Measurements from ENCODE around the gene CFAP58. TPM values are rescaled to one million over a fixed set of nuclear protein-coding genes. Genes with fewer than 3 reads are reported as not detected.

Gene CFAP58
- total RNA-seq, 2 experiments from 2014 or later = 0.45 to 0.58 TPM

DNA sequence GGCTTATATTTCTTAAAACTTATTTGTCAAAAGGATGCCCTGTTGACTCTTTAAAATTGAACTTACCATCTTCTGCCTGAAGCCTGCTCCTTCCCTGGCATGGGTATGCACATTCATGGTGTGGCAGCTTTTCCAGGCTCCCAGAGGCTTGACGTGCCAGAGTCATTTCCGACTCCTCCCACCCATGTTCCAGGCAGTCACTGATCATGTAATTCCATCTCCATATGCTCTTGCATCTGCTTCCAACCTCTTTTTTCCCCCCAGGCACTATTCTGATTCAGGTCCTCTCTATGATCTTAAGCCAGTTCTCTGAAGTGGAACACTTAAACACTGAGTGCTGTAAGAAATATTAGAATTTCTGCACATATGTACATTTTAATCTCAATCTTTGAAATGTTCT is 82.2 kb downstream of the CFAP58 start:
- H3K27ac Mint-ChIP-seq = no peak overlapping the region
- no peaks in the 10 kb centered on the region for H3K36me3 Mint-ChIP-seq (ENCODE audit: low read depth)
- CTCF ChIA-PET = no interaction called here
- no peaks in the 10 kb centered on the region for H3K9me3 Mint-ChIP-seq
- H3K4me1 Mint-ChIP-seq = no peaks in the 10 kb centered on the region
- no peak for DNase-seq
- POLR2A ChIA-PET = no interaction called here
- no peak overlapping the region for H3K4me3 Mint-ChIP-seq
- H3K27me3 Mint-ChIP-seq = peaks cover 17% of the 10 kb centered on the region

DNA sequence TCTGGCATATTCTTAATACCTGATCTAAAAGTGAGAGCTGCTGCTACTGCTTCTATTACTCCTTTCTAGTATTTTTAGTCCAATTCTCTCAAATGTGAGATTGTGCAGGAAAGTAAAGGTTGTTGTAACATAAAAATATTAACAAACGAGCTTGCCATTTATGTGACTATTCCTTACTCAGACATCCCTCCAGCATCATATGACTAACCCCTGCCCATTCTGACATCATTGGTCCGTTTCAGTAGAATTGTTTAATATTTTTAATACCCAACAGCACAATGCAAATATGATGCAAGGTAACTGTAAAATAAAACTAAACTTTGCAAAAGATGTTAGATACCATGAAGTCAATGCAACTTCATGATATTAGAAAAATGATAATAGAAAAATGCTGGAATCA is 83.6 kb downstream of the CFAP58 start:
- no peak overlapping the region for H3K4me3 Mint-ChIP-seq
- ChIA-PET POLR2A (no interaction called here), CTCF (no interaction called here)
- no peaks in the 10 kb centered on the region for H3K4me1 Mint-ChIP-seq
- H3K9me3 Mint-ChIP-seq = no peaks in the 10 kb centered on the region
- H3K27ac Mint-ChIP-seq = no peak overlapping the region
- no peak for DNase-seq
- peaks cover 12% of the 10 kb centered on the region for H3K27me3 Mint-ChIP-seq
- H3K36me3 Mint-ChIP-seq (ENCODE audit: low read depth) = no peaks in the 10 kb centered on the region

DNA sequence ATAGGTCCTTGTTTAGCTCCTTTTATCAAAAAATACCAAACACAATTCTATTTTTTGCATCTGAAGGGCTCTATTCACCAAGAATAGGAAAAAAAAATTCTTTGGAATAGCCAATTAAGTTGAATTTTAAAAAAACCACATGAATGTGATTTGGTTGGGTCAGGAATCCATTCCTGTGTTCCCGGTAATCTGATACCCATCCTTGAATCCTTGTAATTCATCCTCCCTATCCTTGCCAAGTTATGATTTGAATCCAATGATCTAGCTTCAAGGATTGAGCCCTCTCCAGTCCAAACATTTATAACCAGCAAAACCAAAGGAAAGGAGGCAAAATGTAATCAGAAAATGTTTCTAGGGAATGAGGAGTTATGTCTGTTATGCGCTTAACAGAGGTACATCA is 86.6 kb downstream of the CFAP58 start:
- CTCF ChIA-PET = no interaction called here
- POLR2A ChIA-PET = no interaction called here
- Mint-ChIP-seq H3K27me3 (peaks cover 7% of the 10 kb centered on the region), H3K9me3 (no peaks in the 10 kb centered on the region), H3K27ac (no peak overlapping the region), H3K36me3 (ENCODE audit: low read depth) (no peaks in the 10 kb centered on the region), H3K4me1 (no peaks in the 10 kb centered on the region), H3K4me3 (no peak overlapping the region)
- DNase-seq = no peak

DNA sequence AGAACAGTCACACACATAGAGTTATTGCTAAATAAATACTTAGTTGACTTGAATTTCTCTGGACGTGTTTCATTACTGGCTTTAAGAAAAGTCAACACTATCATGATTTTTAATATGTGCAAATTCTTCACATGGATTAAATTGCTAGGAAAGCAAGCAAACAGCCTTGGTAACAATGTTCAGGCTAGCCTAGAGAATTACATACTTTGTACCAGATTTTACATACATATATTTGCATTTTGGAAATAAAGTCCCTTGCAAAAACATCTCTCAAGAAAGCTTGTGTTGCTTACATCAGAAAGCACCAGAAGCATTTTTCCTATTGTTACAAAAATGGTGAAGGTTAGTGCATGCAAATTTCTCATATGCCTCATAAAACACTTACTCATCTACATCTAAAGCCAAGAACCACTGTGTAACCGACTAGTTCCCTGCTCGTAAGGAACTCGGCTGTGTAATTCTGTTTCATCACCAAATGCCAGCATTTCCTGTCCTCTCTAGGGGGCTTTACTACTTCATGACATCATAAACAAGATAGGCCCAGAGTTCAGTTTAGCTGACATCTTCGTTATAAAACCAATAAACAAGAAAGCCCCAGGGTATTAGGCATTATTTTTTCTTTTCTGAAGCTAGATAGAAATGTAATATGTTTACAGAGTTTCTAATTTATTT is 87.8 kb downstream of the CFAP58 start:
- no peaks in the 10 kb centered on the region for H3K4me1 Mint-ChIP-seq
- H3K27ac Mint-ChIP-seq = no peak overlapping the region
- H3K4me3 Mint-ChIP-seq = no peak overlapping the region
- H3K9me3 Mint-ChIP-seq = no peaks in the 10 kb centered on the region
- no peaks in the 10 kb centered on the region for H3K36me3 Mint-ChIP-seq (ENCODE audit: low read depth)
- DNase-seq = no peak
- H3K27me3 Mint-ChIP-seq = peaks cover 5% of the 10 kb centered on the region
- ChIA-PET CTCF (no interaction called here), POLR2A (no interaction called here)

DNA sequence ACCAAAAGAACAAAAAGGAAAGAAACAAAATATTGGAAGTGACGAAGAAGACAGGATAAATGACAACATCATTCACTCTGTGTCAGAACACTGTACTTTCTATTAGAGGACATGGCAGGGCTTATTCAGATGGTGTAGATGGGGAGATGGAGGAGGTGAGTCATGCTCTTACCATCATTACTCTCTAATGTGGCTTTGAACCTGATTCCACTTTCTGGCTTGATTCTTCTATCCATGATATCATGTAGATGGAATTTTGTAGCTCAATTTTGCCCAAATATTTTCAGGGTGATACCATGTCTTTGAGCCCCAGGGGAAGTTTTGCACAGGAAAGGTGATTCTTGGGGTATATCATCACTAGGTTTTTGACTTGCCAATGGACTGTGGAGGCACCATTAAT is 91.7 kb downstream of the CFAP58 start:
- no peak overlapping the region for H3K27ac Mint-ChIP-seq
- H3K9me3 Mint-ChIP-seq = no peaks in the 10 kb centered on the region
- no peak overlapping the region for H3K4me3 Mint-ChIP-seq
- POLR2A ChIA-PET = no interaction called here
- H3K36me3 Mint-ChIP-seq (ENCODE audit: low read depth) = no peaks in the 10 kb centered on the region
- CTCF ChIA-PET = no interaction called here
- H3K27me3 Mint-ChIP-seq = peaks cover 25% of the 10 kb centered on the region
- DNase-seq = no peak
- H3K4me1 Mint-ChIP-seq = no peaks in the 10 kb centered on the region

- Mint-ChIP-seq H3K4me3 (no peak overlapping the region), H3K4me1 (no peaks in the 10 kb centered on the region), H3K27ac (no peak overlapping the region), H3K9me3 (no peaks in the 10 kb centered on the region), H3K27me3 (peaks cover 26% of the 10 kb centered on the region), H3K36me3 (ENCODE audit: low read depth) (no peaks in the 10 kb centered on the region)
- ChIA-PET CTCF (no interaction called here), POLR2A (no interaction called here)
- DNase-seq = no peak
These were observed 92.5 kb downstream of the CFAP58 start for GRCh38 chr10:104446151-104446550.

GRCh38 chr10:104447331-104447730 is 93.7 kb downstream of the CFAP58 start:
- DNase-seq = no peak
- Mint-ChIP-seq H3K4me1 (no peaks in the 10 kb centered on the region), H3K27me3 (peaks cover 27% of the 10 kb centered on the region), H3K27ac (no peak overlapping the region), H3K9me3 (no peaks in the 10 kb centered on the region), H3K36me3 (ENCODE audit: low read depth) (no peaks in the 10 kb centered on the region), H3K4me3 (no peak overlapping the region)
- ChIA-PET CTCF (no interaction called here), POLR2A (no interaction called here)

DNA sequence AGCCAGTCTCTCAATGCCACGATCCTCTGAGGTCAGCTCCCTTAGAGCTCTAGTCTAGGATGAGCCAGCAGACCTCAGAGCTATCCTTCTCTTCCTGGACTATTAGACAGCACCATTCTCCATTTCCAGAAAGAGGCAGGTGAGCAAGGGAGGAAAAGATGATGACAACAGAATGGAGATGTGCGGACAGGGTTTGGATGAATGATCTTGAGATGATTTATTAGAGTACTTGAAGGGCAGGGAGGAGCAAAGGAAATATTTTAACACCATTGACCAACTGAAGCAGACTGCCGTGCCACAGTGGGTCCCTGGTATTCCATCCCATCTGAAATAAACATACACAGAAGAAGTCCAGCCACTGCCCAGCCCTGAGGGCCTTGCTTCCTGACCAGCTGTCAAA is 94.3 kb downstream of the CFAP58 start:
- Mint-ChIP-seq H3K4me1 (no peaks in the 10 kb centered on the region), H3K27me3 (peaks cover 29% of the 10 kb centered on the region), H3K9me3 (no peaks in the 10 kb centered on the region), H3K4me3 (no peak overlapping the region), H3K27ac (no peak overlapping the region), H3K36me3 (ENCODE audit: low read depth) (no peaks in the 10 kb centered on the region)
- DNase-seq = no peak
- POLR2A ChIA-PET = no interaction called here
- CTCF ChIA-PET = no interaction called here

GRCh38 chr10:104449391-104449790 is 95.8 kb downstream of the CFAP58 start:
- ChIA-PET POLR2A (no interaction called here), CTCF (no interaction called here)
- no peaks in the 10 kb centered on the region for H3K4me1 Mint-ChIP-seq
- H3K36me3 Mint-ChIP-seq (ENCODE audit: low read depth) = no peaks in the 10 kb centered on the region
- no peaks in the 10 kb centered on the region for H3K9me3 Mint-ChIP-seq
- H3K27me3 Mint-ChIP-seq = peaks cover 36% of the 10 kb centered on the region
- no peak for DNase-seq
- H3K4me3 Mint-ChIP-seq = no peak overlapping the region
- no peak overlapping the region for H3K27ac Mint-ChIP-seq

DNA sequence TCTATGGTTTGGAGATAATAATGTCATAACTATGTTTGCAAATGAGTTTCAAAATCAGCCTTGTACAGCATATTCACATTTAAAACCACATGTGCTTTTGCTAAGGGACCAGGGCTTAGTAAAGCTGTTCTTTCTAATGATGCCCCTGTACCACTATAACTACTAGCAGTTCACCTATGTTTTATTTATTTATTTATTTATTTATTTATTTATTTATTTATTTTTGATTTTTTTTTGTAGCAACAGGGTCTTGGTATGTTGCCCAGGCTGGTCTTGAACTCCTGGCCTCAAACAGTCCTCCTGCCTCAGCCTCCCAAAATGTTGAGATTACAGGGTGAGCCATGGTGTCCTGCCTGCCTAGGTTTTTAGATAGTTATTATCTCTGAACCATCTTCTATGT is 96.9 kb downstream of the CFAP58 start:
- DNase-seq = no peak
- no peak overlapping the region for H3K4me3 Mint-ChIP-seq
- no peak overlapping the region for H3K27ac Mint-ChIP-seq
- H3K9me3 Mint-ChIP-seq = no peaks in the 10 kb centered on the region
- no peaks in the 10 kb centered on the region for H3K4me1 Mint-ChIP-seq
- ChIA-PET CTCF (no interaction called here), POLR2A (no interaction called here)
- H3K36me3 Mint-ChIP-seq (ENCODE audit: low read depth) = no peaks in the 10 kb centered on the region
- peaks cover 36% of the 10 kb centered on the region for H3K27me3 Mint-ChIP-seq

DNA sequence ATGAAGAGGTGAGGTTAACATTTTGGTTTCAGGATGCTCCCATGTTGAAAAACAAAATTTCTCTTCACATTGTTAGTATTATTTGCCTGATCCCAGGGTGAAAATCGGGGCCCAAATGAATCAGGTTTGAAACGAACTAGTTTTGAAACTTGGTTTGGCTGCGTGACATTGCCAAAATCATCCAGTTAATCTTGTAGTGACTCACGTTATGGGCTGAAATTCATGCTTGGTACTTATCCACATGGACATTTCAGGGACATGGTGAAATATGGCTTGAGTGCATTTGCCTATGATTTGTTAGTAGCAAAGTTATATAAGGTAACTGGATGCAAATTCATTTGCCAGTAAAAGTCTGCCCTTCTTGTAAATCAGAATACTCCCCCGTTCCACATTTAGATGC is 97.3 kb downstream of the CFAP58 start:
- H3K4me1 Mint-ChIP-seq = no peaks in the 10 kb centered on the region
- no peak for DNase-seq
- CTCF ChIA-PET = no interaction called here
- no peak overlapping the region for H3K4me3 Mint-ChIP-seq
- POLR2A ChIA-PET = no interaction called here
- peaks cover 36% of the 10 kb centered on the region for H3K27me3 Mint-ChIP-seq
- no peak overlapping the region for H3K27ac Mint-ChIP-seq
- H3K36me3 Mint-ChIP-seq (ENCODE audit: low read depth) = no peaks in the 10 kb centered on the region
- no peaks in the 10 kb centered on the region for H3K9me3 Mint-ChIP-seq

GRCh38 chr10:104452977-104453376 is 99.3 kb downstream of the CFAP58 start:
- Mint-ChIP-seq H3K4me3 (no peak overlapping the region), H3K4me1 (no peaks in the 10 kb centered on the region), H3K27ac (no peak overlapping the region), H3K27me3 (peaks cover 34% of the 10 kb centered on the region), H3K9me3 (no peaks in the 10 kb centered on the region), H3K36me3 (ENCODE audit: low read depth) (no peaks in the 10 kb centered on the region)
- DNase-seq = no peak
- POLR2A ChIA-PET = no interaction called here
- CTCF ChIA-PET = no interaction called here

DNA sequence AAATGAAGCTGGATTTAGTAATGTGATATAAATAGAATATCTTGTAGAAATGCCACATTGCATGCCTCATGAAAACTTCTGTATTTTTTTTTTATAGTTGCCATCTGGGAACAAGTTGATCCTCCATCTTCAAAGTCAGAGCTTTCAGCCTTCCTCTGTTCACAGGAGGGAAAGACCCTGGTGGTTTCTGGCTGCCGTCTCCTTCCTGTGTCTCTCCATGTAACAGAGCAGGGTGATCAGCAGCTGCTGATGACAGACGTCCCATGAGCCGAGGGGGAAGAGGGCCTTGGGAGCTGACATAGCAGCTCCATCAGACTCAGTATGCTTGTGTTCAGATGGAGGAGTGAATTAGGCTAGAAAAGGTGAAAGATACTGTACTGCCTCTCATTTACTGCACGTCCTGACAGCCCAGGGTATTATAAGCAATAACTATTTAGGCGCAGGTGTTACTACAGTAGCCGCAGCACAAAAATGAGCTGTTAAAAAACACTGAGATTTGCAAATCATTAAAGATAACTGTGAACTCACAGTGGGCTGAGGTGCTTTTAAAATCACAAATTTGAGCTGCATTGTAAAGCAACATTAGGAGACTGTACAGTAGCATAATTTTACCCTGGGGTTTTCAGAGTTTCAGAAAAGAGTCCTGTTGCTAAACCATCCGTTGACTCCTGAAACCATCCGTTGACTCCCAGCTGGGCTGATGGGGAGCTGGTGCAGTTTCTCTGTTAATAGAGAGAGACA is 103.3 kb downstream of the CFAP58 start:
- H3K27ac Mint-ChIP-seq = no peak overlapping the region
- H3K27me3 Mint-ChIP-seq = peaks cover 22% of the 10 kb centered on the region
- POLR2A ChIA-PET = no interaction called here
- no peak for DNase-seq
- H3K4me3 Mint-ChIP-seq = no peak overlapping the region
- H3K9me3 Mint-ChIP-seq = no peaks in the 10 kb centered on the region
- no peaks in the 10 kb centered on the region for H3K4me1 Mint-ChIP-seq
- CTCF ChIA-PET = interaction anchor here (1.6 kb wide), 1 partner anchor 151 kb away, joined by 3 read pairs; no protein-coding TSS in a partner anchor
- H3K36me3 Mint-ChIP-seq (ENCODE audit: low read depth) = no peaks in the 10 kb centered on the region

DNA sequence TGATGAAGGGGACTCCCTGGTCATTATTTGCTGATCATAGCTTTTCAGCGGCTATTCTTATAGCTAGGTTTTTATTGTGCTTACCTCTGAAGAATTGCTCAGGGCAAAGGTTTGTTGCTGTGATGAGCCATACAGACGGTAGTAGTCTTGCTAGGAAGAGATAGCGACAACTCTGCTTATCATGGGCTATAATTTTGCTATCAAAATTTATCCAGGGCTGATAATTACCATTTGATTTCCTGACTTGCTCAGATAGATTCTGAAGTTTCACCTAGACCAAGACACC is 103.9 kb downstream of the CFAP58 start:
- H3K4me1 Mint-ChIP-seq = no peaks in the 10 kb centered on the region
- H3K27ac Mint-ChIP-seq = no peak overlapping the region
- H3K27me3 Mint-ChIP-seq = peaks cover 22% of the 10 kb centered on the region
- POLR2A ChIA-PET = no interaction called here
- no peak for DNase-seq
- no peak overlapping the region for H3K4me3 Mint-ChIP-seq
- no peaks in the 10 kb centered on the region for H3K36me3 Mint-ChIP-seq (ENCODE audit: low read depth)
- H3K9me3 Mint-ChIP-seq = no peaks in the 10 kb centered on the region
- CTCF ChIA-PET = no interaction called here

Measured in activated CD4-positive, alpha-beta memory T cell treated with anti-CD3 and anti-CD28 coated beads, Interleukin-2, amount 10 ng/mL, durations not matched to agents 7 days and 5 days (primary cell).